ENCODE data around the gene ACAA1.

GRCh38 chr3:38108649-38109579 lies 28.0 kb downstream of the ACAA1 start:
- TF ChIP-seq CTCF (IDR thresholded peaks at IDR 0.05): no peak
- TF ChIP-seq POLR2A (IDR thresholded peaks at IDR 0.05): no peak

Data from right lobe of liver (tissue), 4 donors.